ENCODE data around the gene EIF4G1.

DNA sequence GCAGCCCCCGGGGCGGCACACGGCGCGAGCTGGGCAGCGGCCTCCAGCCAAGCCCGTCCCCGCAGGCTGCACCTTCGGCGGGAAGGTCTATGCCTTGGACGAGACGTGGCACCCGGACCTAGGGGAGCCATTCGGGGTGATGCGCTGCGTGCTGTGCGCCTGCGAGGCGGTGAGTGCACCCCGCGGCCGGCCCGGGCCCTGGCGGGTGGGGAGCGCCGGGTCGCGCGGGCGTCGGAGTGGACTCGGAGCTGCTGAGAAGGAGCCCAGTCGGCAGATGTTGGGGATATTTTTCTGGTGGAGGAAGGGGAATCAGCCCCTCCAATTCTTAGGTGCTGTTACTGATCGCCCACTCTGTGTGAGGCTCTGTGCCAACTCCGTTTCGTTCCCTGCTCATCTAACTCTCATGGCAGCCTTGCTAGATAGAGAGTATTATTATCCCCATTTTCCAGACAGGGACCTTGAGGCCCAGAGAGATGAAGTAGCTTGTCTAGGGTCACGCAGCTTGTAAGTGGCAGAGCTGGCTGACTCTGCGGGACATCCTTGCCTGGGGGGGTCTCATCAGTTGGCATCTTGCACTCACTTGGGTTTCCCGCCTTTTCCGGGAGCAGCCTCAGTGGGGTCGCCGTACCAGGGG lies 66.3 kb downstream of the EIF4G1 start:
- TF ChIP-seq, protein P1, sequence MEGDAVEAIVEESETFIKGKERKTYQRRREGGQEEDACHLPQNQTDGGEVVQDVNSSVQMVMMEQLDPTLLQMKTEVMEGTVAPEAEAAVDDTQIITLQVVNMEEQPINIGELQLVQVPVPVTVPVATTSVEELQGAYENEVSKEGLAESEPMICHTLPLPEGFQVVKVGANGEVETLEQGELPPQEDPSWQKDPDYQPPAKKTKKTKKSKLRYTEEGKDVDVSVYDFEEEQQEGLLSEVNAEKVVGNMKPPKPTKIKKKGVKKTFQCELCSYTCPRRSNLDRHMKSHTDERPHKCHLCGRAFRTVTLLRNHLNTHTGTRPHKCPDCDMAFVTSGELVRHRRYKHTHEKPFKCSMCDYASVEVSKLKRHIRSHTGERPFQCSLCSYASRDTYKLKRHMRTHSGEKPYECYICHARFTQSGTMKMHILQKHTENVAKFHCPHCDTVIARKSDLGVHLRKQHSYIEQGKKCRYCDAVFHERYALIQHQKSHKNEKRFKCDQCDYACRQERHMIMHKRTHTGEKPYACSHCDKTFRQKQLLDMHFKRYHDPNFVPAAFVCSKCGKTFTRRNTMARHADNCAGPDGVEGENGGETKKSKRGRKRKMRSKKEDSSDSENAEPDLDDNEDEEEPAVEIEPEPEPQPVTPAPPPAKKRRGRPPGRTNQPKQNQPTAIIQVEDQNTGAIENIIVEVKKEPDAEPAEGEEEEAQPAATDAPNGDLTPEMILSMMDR (IDR thresholded peaks at IDR 0.05; ENCODE audit: poor library complexity, severe bottlenecking), result no peak
- no peak for TF ChIP-seq RAD21 (conservative IDR thresholded peaks at IDR 0.05)
- TF ChIP-seq MXI1 (conservative IDR thresholded peaks at IDR 0.05; ENCODE audit: poor library complexity, severe bottlenecking), result no peak
- TF ChIP-seq EZH2 (IDR thresholded peaks at IDR 0.05; ENCODE audit: borderline replicate concordance, insufficient read depth, low read length, poor library complexity, severe bottlenecking), result no peak

Data from neural cell (in vitro differentiated cells).